Neural progenitor cell (in vitro differentiated cells): ENCODE results near the gene PTPRK. TPM values are rescaled to one million over a fixed set of nuclear protein-coding genes. Genes with fewer than 3 reads are reported as not detected.

Source experiments
- DNase-seq: peaks from one replicate; pipeline ENCODE4 v3.0.0-alpha.2; 2016; ENCODE audit warnings: low spot score
- H2AFZ ChIP-seq: fragments of 200-600 bp; sonication (generic); replicated peaks from 2 replicates; pipeline ENCODE4 v1.6.1; 2016; ENCODE audit warnings: antibody characterized with exemption
- H3F3A ChIP-seq: fragments of 200-600 bp; sonication (generic); 2 replicates; pipeline ENCODE4 v1.6.1; 2016; ENCODE audit warnings: antibody characterized with exemption, low read depth
- H3K27ac ChIP-seq: fragments of 200-600 bp; sonication (generic); 2 replicates; pipeline ENCODE4 v1.5.1; 2016; ENCODE audit warnings: mild to moderate bottlenecking
- H3K27me3 ChIP-seq: fragments of 200-600 bp; sonication (generic); 2 replicates; pipeline ENCODE4 v1.6.1; 2016; ENCODE audit warnings: mild to moderate bottlenecking, moderate library complexity
- H3K36me3 ChIP-seq: fragments of 200-600 bp; sonication (generic); 2 replicates; pipeline ENCODE4 v1.5.1; 2016
- H3K4me1 ChIP-seq: fragments of 200-600 bp; sonication (generic); 2 replicates; pipeline ENCODE4 v1.6.1; 2016; ENCODE audit warnings: mixed run types
- H3K4me2 ChIP-seq: fragments of 200-600 bp; sonication (generic); 2 replicates; pipeline ENCODE4 v1.6.1; 2016
- H3K4me3 ChIP-seq: fragments of 200-600 bp; sonication (generic); 2 replicates; pipeline ENCODE4 v1.5.1; 2016
- H3K79me2 ChIP-seq: fragments of 200-600 bp; sonication (generic); 2 replicates; pipeline ENCODE4 v1.6.1; 2016; ENCODE audit warnings: low read depth
- H3K9ac ChIP-seq: fragments of 200-600 bp; sonication (generic); 2 replicates; pipeline ENCODE4 v1.6.1; 2016
- H3K9me3 ChIP-seq: fragments of 200-600 bp; sonication (generic); 2 replicates; pipeline ENCODE4 v1.5.1; 2016; ENCODE audit warnings: low read depth
- H4K20me1 ChIP-seq: fragments of 200-600 bp; sonication (generic); 2 replicates; pipeline ENCODE4 v1.6.1; 2016; ENCODE audit warnings: low read depth
- H3K27ac Mint-ChIP-seq: 3 replicates; pipeline ENCODE4 v1.8.0; 2021; ENCODE audit warnings: mixed read lengths
- H3K27me3 Mint-ChIP-seq: 2 replicates; pipeline ENCODE4 v1.8.0; 2022; ENCODE audit warnings: low read depth, mild to moderate bottlenecking, inconsistent platforms, moderate library complexity, mixed read lengths; ENCODE audit not compliant: insufficient read depth
- H3K36me3 Mint-ChIP-seq: 3 replicates; pipeline ENCODE4 v1.8.0; 2021; ENCODE audit warnings: mixed read lengths
- H3K4me1 Mint-ChIP-seq: 3 replicates; pipeline ENCODE4 v1.8.0; 2021; ENCODE audit warnings: mixed read lengths
- H3K4me3 Mint-ChIP-seq: 3 replicates; pipeline ENCODE4 v1.8.0; 2021; ENCODE audit warnings: mild to moderate bottlenecking, moderate library complexity, mixed read lengths
- H3K9me3 Mint-ChIP-seq: 3 replicates; pipeline ENCODE4 v1.8.0; 2020; ENCODE audit warnings: mixed read lengths
- CTCF ChIP-seq: fragments of 200-600 bp; sonication (generic); IDR thresholded peaks from 2 replicates; pipeline ENCODE4 v1.5.1; 2017; ENCODE audit warnings: antibody characterized with exemption, mild to moderate bottlenecking
- EZH2 ChIP-seq: fragments of 200-600 bp; sonication (generic); IDR thresholded peaks from 2 replicates; pipeline ENCODE4 v1.6.1; 2017; ENCODE audit warnings: antibody characterized with exemption, mild to moderate bottlenecking, moderate library complexity
- EZH2phosphoT487 ChIP-seq: fragments of 200-600 bp; sonication (generic); IDR thresholded peaks from 2 replicates; pipeline ENCODE4 v1.6.1; 2017; ENCODE audit warnings: antibody characterized with exemption
- total RNA-seq: library from RNA; depleted of rRNA; stranded (reverse); fragments of >200 nt; gene quantifications from 2 replicates; pipeline ENCODE4 v1.2.3, GENCODE V29; 2015; ENCODE audit warnings: low replicate concordance

Gene PTPRK
- total RNA-seq, 1 donor from 2014 or later, result 35.0 TPM

DNA sequence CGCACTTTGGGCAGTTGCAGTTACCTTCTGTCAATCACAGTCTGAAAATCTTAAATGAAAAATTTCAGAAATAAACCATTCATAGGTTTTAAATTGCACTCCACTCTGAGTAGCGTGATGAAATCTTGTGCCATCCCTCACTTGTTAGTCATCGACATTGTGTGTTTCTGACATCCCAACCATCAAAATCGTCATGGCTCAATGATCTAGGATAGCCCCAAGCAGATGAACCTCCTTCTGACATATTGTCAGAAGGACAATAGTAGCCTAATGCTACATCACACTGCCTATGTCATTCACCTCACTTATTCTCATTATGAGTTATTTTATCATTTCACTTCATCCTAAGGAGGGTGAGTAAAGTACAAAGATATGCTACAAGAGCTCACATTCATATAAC lies 284.8 kb downstream of the PTPRK start:
- Histone ChIP-seq H3F3A (no peaks in the 10 kb centered on the region), H3K36me3 (no peaks in the 10 kb centered on the region), H3K27ac (no peak overlapping the region), H3K79me2 (no peaks in the 10 kb centered on the region), H3K4me1 (no peaks in the 10 kb centered on the region), H2AFZ (no peak overlapping the region), H4K20me1 (no peaks in the 10 kb centered on the region), H3K9ac (no peak overlapping the region), H3K4me3 (no peak overlapping the region), H3K4me2 (no peak overlapping the region), H3K27me3 (no peaks in the 10 kb centered on the region), H3K9me3 (no peaks in the 10 kb centered on the region)
- no peaks in the 10 kb centered on the region for H3K36me3 Mint-ChIP-seq
- H3K4me1 Mint-ChIP-seq, result peaks cover 35% of the 10 kb centered on the region
- TF ChIP-seq EZH2, result no peak
- no peak for TF ChIP-seq EZH2phosphoT487
- no peak for TF ChIP-seq CTCF
- H3K4me3 Mint-ChIP-seq, result no peak overlapping the region
- no peak overlapping the region for H3K27ac Mint-ChIP-seq
- H3K9me3 Mint-ChIP-seq, result no peaks in the 10 kb centered on the region
- no peaks in the 10 kb centered on the region for H3K27me3 Mint-ChIP-seq
- no peak for DNase-seq

- no peaks in the 10 kb centered on the region for H3K9me3 Mint-ChIP-seq
- Histone ChIP-seq H3K27ac (no peak overlapping the region), H3K9me3 (no peaks in the 10 kb centered on the region), H3K9ac (no peak overlapping the region), H3K79me2 (no peaks in the 10 kb centered on the region), H3F3A (no peaks in the 10 kb centered on the region), H3K4me2 (no peak overlapping the region), H3K27me3 (no peaks in the 10 kb centered on the region), H4K20me1 (no peaks in the 10 kb centered on the region), H3K4me1 (no peaks in the 10 kb centered on the region), H3K36me3 (no peaks in the 10 kb centered on the region), H2AFZ (no peak overlapping the region), H3K4me3 (no peak overlapping the region)
- TF ChIP-seq CTCF, result no peak
- TF ChIP-seq EZH2phosphoT487, result no peak
- TF ChIP-seq EZH2, result no peak
- no peaks in the 10 kb centered on the region for H3K36me3 Mint-ChIP-seq
- DNase-seq, result no peak
- peaks cover 19% of the 10 kb centered on the region for H3K4me1 Mint-ChIP-seq
- no peak overlapping the region for H3K27ac Mint-ChIP-seq
- no peak overlapping the region for H3K4me3 Mint-ChIP-seq
- H3K27me3 Mint-ChIP-seq, result no peaks in the 10 kb centered on the region
Measured at GRCh38 chr6:128233531-128233930, 286.9 kb downstream of the PTPRK start.

- Histone ChIP-seq H3K4me3 (no peak overlapping the region), H3K27ac (no peak overlapping the region), H3K9ac (no peak overlapping the region), H3F3A (no peaks in the 10 kb centered on the region), H4K20me1 (no peaks in the 10 kb centered on the region), H3K27me3 (no peaks in the 10 kb centered on the region), H3K4me2 (no peak overlapping the region), H2AFZ (no peak overlapping the region), H3K9me3 (no peaks in the 10 kb centered on the region), H3K36me3 (no peaks in the 10 kb centered on the region), H3K4me1 (peaks cover 4% of the 10 kb centered on the region), H3K79me2 (no peaks in the 10 kb centered on the region)
- Mint-ChIP-seq H3K27ac (no peak overlapping the region), H3K27me3 (peaks cover 2% of the 10 kb centered on the region), H3K9me3 (no peaks in the 10 kb centered on the region), H3K4me3 (no peak overlapping the region), H3K36me3 (peaks cover 4% of the 10 kb centered on the region), H3K4me1 (peaks cover 1% of the 10 kb centered on the region)
- no peak for DNase-seq
- TF ChIP-seq EZH2phosphoT487 (no peak), EZH2 (no peak), CTCF (no peak)
Measured at GRCh38 chr6:128230267-128230989, 290.0 kb downstream of the PTPRK start.
